GM21447 (cell line): ENCODE measurements around the gene NCSTN.

Experiments
- ATAC-seq: cut with Tn5 transposase; IDR thresholded peaks from one replicate; pipeline ENCODE4 v1.9.1; 2021; ENCODE audit not compliant: unreplicated experiment

Gene NCSTN

DNA sequence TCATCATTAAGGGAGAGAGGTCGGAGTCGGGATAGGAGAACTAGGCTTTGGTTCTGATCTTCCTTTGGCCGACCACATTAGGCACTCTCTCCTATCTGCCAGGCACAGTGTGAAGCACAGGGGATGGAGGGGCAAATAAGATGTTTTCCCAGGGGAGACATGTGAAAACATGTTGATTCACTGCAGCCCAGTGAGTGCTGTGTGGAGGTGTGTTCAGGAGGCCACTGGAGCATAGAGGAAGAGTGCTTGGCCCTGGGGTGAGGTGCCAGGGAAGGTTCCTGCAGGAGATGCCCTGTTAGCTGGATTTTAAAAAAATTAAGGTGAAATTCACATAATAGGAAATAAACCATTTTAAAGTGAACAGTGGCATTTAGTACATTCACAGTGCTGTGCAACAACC is 60.9 kb downstream of the NCSTN start:
- no peak for ATAC-seq

- no peak for ATAC-seq
These were observed 62.2 kb downstream of the NCSTN start for GRCh38 chr1:160405331-160405877.

- ATAC-seq = no peak
These were observed 63.2 kb downstream of the NCSTN start for GRCh38 chr1:160406131-160406968.

DNA sequence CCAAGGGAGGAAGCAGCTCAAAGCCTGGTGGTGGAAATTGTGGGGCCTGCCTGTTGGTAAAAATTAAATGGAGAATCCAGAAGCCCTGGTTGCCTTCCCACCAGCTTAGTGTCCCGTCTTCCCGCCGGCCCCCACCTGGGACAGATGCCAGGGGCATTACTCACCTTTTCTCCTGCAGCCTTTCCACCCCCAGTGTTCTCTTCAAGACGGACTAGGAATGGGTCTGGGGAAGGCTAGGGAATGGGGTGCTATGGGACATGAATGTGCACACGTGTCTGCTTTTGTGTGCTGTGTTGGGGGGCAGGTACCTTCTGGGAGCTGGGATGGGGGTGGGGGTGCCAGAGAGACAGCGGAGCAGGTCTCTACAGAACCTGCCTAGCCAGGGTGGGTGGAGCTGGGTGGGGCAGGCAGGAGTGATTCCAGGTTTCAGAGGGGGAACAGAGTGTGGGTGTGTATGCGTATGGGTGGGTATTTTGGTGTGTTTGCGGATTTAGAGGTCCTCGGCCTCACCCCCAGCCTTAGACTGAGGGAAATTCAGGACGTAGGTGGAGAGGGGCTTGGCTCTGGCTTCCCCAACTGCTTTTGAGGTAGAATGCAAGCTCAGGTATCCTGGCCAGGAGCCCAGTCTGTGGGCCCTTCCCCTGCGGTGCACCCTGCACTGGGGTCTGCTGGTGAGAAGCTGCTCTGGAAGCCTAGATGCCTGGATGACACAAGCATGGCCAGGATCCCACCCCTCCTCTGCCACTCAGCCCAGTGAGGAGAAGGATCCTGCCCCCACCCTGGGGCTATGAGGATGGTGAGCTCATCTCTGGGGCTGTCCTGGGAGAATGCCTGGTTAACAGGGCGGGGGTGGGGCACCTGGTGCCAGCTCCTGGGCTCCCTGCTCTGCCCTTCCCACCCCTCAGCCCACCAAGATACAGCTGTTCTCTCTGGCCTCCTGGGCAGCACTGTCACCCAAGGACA is 64.9 kb downstream of the NCSTN start:
- no peak for ATAC-seq
